ENCODE results near the gene DMBX1.

DMBX1 gene

GRCh38 chr1:46464013-46464548 lies 25.6 kb upstream of the DMBX1 start:
- H3K4me3 ChIP-seq (ENCODE audit: low read depth, low read length), result no peak overlapping the region
- no peak overlapping the region for H3K9ac ChIP-seq (ENCODE audit: low read depth, low read length)
- no peaks in the 10 kb centered on the region for H3K9me3 ChIP-seq (ENCODE audit: control insufficient read depth, insufficient read depth, low read length)
- no peaks in the 10 kb centered on the region for H3K36me3 ChIP-seq (ENCODE audit: control insufficient read depth, insufficient read depth, low read length)
- H3K27me3 ChIP-seq (ENCODE audit: control insufficient read depth, insufficient read depth, low read length), result peaks cover 94% of the 10 kb centered on the region
- H3K4me1 ChIP-seq (ENCODE audit: control insufficient read depth, insufficient read depth, low read length), result peaks cover 4% of the 10 kb centered on the region

GRCh38 chr1:46464915-46465314 lies 24.7 kb upstream of the DMBX1 start:
- Histone ChIP-seq H3K9ac (ENCODE audit: low read depth, low read length) (no peak overlapping the region), H3K4me3 (ENCODE audit: low read depth, low read length) (no peak overlapping the region), H3K4me1 (ENCODE audit: control insufficient read depth, insufficient read depth, low read length) (peaks cover 4% of the 10 kb centered on the region), H3K27me3 (ENCODE audit: control insufficient read depth, insufficient read depth, low read length) (peaks cover 94% of the 10 kb centered on the region), H3K36me3 (ENCODE audit: control insufficient read depth, insufficient read depth, low read length) (no peaks in the 10 kb centered on the region), H3K9me3 (ENCODE audit: control insufficient read depth, insufficient read depth, low read length) (no peaks in the 10 kb centered on the region)

- H3K9ac ChIP-seq (ENCODE audit: low read depth, low read length), result no peak overlapping the region
- peaks cover 4% of the 10 kb centered on the region for H3K4me1 ChIP-seq (ENCODE audit: control insufficient read depth, insufficient read depth, low read length)
- H3K9me3 ChIP-seq (ENCODE audit: control insufficient read depth, insufficient read depth, low read length), result no peaks in the 10 kb centered on the region
- peak overlapping the region; percentile 65 for H3K4me3 ChIP-seq (ENCODE audit: low read depth, low read length)
- no peaks in the 10 kb centered on the region for H3K36me3 ChIP-seq (ENCODE audit: control insufficient read depth, insufficient read depth, low read length)
- H3K27me3 ChIP-seq (ENCODE audit: control insufficient read depth, insufficient read depth, low read length), result peaks cover 94% of the 10 kb centered on the region
These were observed 23.6 kb upstream of the DMBX1 start for GRCh38 chr1:46465981-46466476.

- peak overlapping the region; percentile 65 for H3K4me3 ChIP-seq (ENCODE audit: low read depth, low read length)
- H3K4me1 ChIP-seq (ENCODE audit: control insufficient read depth, insufficient read depth, low read length), result peaks cover 4% of the 10 kb centered on the region
- H3K36me3 ChIP-seq (ENCODE audit: control insufficient read depth, insufficient read depth, low read length), result no peaks in the 10 kb centered on the region
- H3K9ac ChIP-seq (ENCODE audit: low read depth, low read length), result no peak overlapping the region
- peaks cover 94% of the 10 kb centered on the region for H3K27me3 ChIP-seq (ENCODE audit: control insufficient read depth, insufficient read depth, low read length)
- H3K9me3 ChIP-seq (ENCODE audit: control insufficient read depth, insufficient read depth, low read length), result no peaks in the 10 kb centered on the region
These were observed 23.0 kb upstream of the DMBX1 start for GRCh38 chr1:46466477-46467182.

- no peaks in the 10 kb centered on the region for H3K36me3 ChIP-seq (ENCODE audit: control insufficient read depth, insufficient read depth, low read length)
- no peak overlapping the region for H3K9ac ChIP-seq (ENCODE audit: low read depth, low read length)
- H3K9me3 ChIP-seq (ENCODE audit: control insufficient read depth, insufficient read depth, low read length), result no peaks in the 10 kb centered on the region
- H3K4me3 ChIP-seq (ENCODE audit: low read depth, low read length), result peak overlapping the region; percentile 65
- peaks cover 93% of the 10 kb centered on the region for H3K27me3 ChIP-seq (ENCODE audit: control insufficient read depth, insufficient read depth, low read length)
- peaks cover 6% of the 10 kb centered on the region for H3K4me1 ChIP-seq (ENCODE audit: control insufficient read depth, insufficient read depth, low read length)
These were observed 22.5 kb upstream of the DMBX1 start for GRCh38 chr1:46467183-46467504.

- H3K36me3 ChIP-seq (ENCODE audit: control insufficient read depth, insufficient read depth, low read length), result no peaks in the 10 kb centered on the region
- H3K27me3 ChIP-seq (ENCODE audit: control insufficient read depth, insufficient read depth, low read length), result peaks cover 93% of the 10 kb centered on the region
- peaks cover 9% of the 10 kb centered on the region for H3K4me1 ChIP-seq (ENCODE audit: control insufficient read depth, insufficient read depth, low read length)
- H3K9me3 ChIP-seq (ENCODE audit: control insufficient read depth, insufficient read depth, low read length), result no peaks in the 10 kb centered on the region
- H3K9ac ChIP-seq (ENCODE audit: low read depth, low read length), result no peak overlapping the region
- H3K4me3 ChIP-seq (ENCODE audit: low read depth, low read length), result no peak overlapping the region
These were observed 19.8 kb upstream of the DMBX1 start for GRCh38 chr1:46469881-46470280.

GRCh38 chr1:46471848-46472492 lies 17.7 kb upstream of the DMBX1 start:
- H3K9ac ChIP-seq (ENCODE audit: low read depth, low read length), result no peak overlapping the region
- H3K9me3 ChIP-seq (ENCODE audit: control insufficient read depth, insufficient read depth, low read length), result no peaks in the 10 kb centered on the region

GRCh38 chr1:46472498-46473181 lies 17.0 kb upstream of the DMBX1 start:
- H3K27me3 ChIP-seq (ENCODE audit: control insufficient read depth, insufficient read depth, low read length), result peaks cover 98% of the 10 kb centered on the region
- H3K4me1 ChIP-seq (ENCODE audit: control insufficient read depth, insufficient read depth, low read length), result peaks cover 11% of the 10 kb centered on the region
- no peak overlapping the region for H3K9ac ChIP-seq (ENCODE audit: low read depth, low read length)
- no peaks in the 10 kb centered on the region for H3K9me3 ChIP-seq (ENCODE audit: control insufficient read depth, insufficient read depth, low read length)
- H3K4me3 ChIP-seq (ENCODE audit: low read depth, low read length), result no peak overlapping the region
- H3K36me3 ChIP-seq (ENCODE audit: control insufficient read depth, insufficient read depth, low read length), result no peaks in the 10 kb centered on the region

More at GRCh38 chr1:46471848-46472492, 17.7 kb upstream of the DMBX1 start:
- H3K27me3 ChIP-seq (ENCODE audit: control insufficient read depth, insufficient read depth, low read length), result peaks cover 98% of the 10 kb centered on the region
- H3K4me1 ChIP-seq (ENCODE audit: control insufficient read depth, insufficient read depth, low read length), result peaks cover 10% of the 10 kb centered on the region
- no peak overlapping the region for H3K4me3 ChIP-seq (ENCODE audit: low read depth, low read length)
- H3K36me3 ChIP-seq (ENCODE audit: control insufficient read depth, insufficient read depth, low read length), result no peaks in the 10 kb centered on the region

GRCh38 chr1:46473991-46474390 lies 15.6 kb upstream of the DMBX1 start:
- Histone ChIP-seq H3K27me3 (ENCODE audit: control insufficient read depth, insufficient read depth, low read length) (peaks cover 98% of the 10 kb centered on the region), H3K36me3 (ENCODE audit: control insufficient read depth, insufficient read depth, low read length) (no peaks in the 10 kb centered on the region), H3K4me3 (ENCODE audit: low read depth, low read length) (no peak overlapping the region), H3K4me1 (ENCODE audit: control insufficient read depth, insufficient read depth, low read length) (peaks cover 14% of the 10 kb centered on the region), H3K9me3 (ENCODE audit: control insufficient read depth, insufficient read depth, low read length) (no peaks in the 10 kb centered on the region), H3K9ac (ENCODE audit: low read depth, low read length) (no peak overlapping the region)

GRCh38 chr1:46474570-46474969 lies 15.1 kb upstream of the DMBX1 start:
- H3K4me3 ChIP-seq (ENCODE audit: low read depth, low read length), result no peak overlapping the region
- no peaks in the 10 kb centered on the region for H3K9me3 ChIP-seq (ENCODE audit: control insufficient read depth, insufficient read depth, low read length)
- peaks cover 98% of the 10 kb centered on the region for H3K27me3 ChIP-seq (ENCODE audit: control insufficient read depth, insufficient read depth, low read length)
- H3K4me1 ChIP-seq (ENCODE audit: control insufficient read depth, insufficient read depth, low read length), result peaks cover 14% of the 10 kb centered on the region
- no peak overlapping the region for H3K9ac ChIP-seq (ENCODE audit: low read depth, low read length)
- no peaks in the 10 kb centered on the region for H3K36me3 ChIP-seq (ENCODE audit: control insufficient read depth, insufficient read depth, low read length)

- Histone ChIP-seq H3K4me1 (ENCODE audit: control insufficient read depth, insufficient read depth, low read length) (peaks cover 14% of the 10 kb centered on the region), H3K9me3 (ENCODE audit: control insufficient read depth, insufficient read depth, low read length) (no peaks in the 10 kb centered on the region), H3K9ac (ENCODE audit: low read depth, low read length) (no peak overlapping the region), H3K36me3 (ENCODE audit: control insufficient read depth, insufficient read depth, low read length) (no peaks in the 10 kb centered on the region), H3K27me3 (ENCODE audit: control insufficient read depth, insufficient read depth, low read length) (peaks cover 98% of the 10 kb centered on the region), H3K4me3 (ENCODE audit: low read depth, low read length) (no peak overlapping the region)
These were observed 13.0 kb upstream of the DMBX1 start for GRCh38 chr1:46476673-46477072.

Data from iPS-15b (cell line).